Rectal smooth muscle tissue (tissue), 1 donor: ENCODE data around the gene TRAPPC2L.

Experiments
- H3K27ac ChIP-seq: one replicate; pipeline ENCODE4 v1.7.0; 2013; ENCODE audit warnings: low read depth, low read length, inconsistent platforms
- H3K27me3 ChIP-seq: one replicate; pipeline ENCODE4 v1.7.0; 2013; ENCODE audit warnings: low read length; ENCODE audit not compliant: control insufficient read depth, insufficient read depth
- H3K36me3 ChIP-seq: one replicate; pipeline ENCODE4 v1.7.0; 2013; ENCODE audit warnings: low read length; ENCODE audit not compliant: control insufficient read depth, insufficient read depth
- H3K4me1 ChIP-seq: one replicate; pipeline ENCODE4 v1.7.0; 2013; ENCODE audit warnings: low read length; ENCODE audit not compliant: control insufficient read depth, insufficient read depth
- H3K4me3 ChIP-seq: one replicate; pipeline ENCODE4 v1.7.0; 2013; ENCODE audit warnings: low read length
- H3K9ac ChIP-seq: one replicate; pipeline ENCODE4 v1.7.0; 2013; ENCODE audit warnings: low read length

TRAPPC2L gene

DNA sequence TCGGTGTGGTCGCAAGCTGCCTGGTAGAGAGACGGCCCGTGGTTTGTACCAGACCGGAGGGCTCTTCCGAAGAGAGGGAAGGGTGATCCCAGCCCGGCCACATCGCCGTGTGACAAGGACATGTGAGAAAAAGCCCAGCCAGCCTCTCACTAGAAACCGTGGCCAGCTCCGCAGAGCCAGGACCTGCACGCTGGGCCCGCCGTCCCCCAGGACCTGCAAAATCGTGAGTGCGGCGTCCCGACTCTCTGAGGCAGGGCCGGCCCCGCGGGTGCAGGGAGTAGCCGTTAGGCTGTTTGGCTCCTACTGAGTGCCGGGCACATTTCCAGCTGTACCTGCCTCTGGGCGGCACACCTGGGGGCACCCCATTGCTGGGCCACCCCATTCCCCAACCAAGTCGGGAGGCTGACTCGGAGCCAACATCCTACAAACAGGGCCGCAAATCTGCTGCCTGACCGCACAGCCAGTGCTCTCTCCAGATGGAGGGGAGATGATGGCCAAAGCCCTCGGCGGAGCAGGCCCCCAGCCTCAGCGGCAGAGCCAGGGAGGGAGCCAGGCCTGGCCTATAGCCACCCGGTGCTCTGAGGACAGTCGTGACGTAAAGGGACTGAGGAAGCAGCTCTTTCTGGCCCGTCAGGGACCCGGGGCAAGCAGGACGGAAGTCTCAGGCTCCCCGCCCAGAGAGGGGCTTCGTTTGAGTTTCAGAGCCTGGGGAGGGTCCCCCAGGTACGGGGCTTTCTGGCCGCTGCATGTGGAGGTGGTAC is 43.2 kb downstream of the TRAPPC2L start:
- Histone ChIP-seq H3K4me3 (no peak overlapping the region), H3K27me3 (no peaks in the 10 kb centered on the region), H3K9ac (no peak overlapping the region), H3K4me1 (no peaks in the 10 kb centered on the region), H3K27ac (no peak overlapping the region), H3K36me3 (no peaks in the 10 kb centered on the region)

GRCh38 chr16:88900662-88901052 is 43.7 kb downstream of the TRAPPC2L start:
- H3K36me3 ChIP-seq = no peaks in the 10 kb centered on the region
- no peak overlapping the region for H3K9ac ChIP-seq
- no peak overlapping the region for H3K4me3 ChIP-seq
- H3K27me3 ChIP-seq = no peaks in the 10 kb centered on the region
- H3K4me1 ChIP-seq = no peaks in the 10 kb centered on the region
- no peak overlapping the region for H3K27ac ChIP-seq

GRCh38 chr16:88901718-88902337 is 44.9 kb downstream of the TRAPPC2L start:
- Histone ChIP-seq H3K4me3 (no peak overlapping the region), H3K27me3 (no peaks in the 10 kb centered on the region), H3K27ac (no peak overlapping the region), H3K4me1 (no peaks in the 10 kb centered on the region), H3K36me3 (no peaks in the 10 kb centered on the region), H3K9ac (no peak overlapping the region)

- Histone ChIP-seq H3K4me1 (no peaks in the 10 kb centered on the region), H3K9ac (no peak overlapping the region), H3K27ac (no peak overlapping the region), H3K36me3 (no peaks in the 10 kb centered on the region), H3K4me3 (no peak overlapping the region), H3K27me3 (no peaks in the 10 kb centered on the region)
Measured at GRCh38 chr16:88902744-88903143, 45.8 kb downstream of the TRAPPC2L start.

DNA sequence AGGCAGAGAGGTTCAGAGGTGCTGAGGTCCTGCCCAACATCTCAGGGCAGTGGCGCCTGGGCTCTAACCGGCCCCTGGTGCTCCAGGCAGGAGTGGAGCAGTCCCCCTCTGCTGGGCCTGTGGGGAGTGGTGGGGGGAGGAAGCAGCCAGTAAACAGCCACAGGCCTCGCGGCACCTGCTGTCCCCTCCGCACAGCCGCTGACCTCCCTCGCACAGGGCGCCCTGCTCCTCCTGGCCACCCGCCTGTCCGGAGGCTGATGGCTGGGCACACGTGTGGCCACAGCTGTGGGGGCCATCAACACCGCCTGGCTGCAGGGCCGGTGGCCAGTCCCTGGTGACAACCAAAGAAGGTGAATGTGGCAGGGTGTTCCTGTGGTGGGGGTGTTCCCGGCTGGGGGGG is 46.3 kb downstream of the TRAPPC2L start:
- no peaks in the 10 kb centered on the region for H3K4me1 ChIP-seq
- no peak overlapping the region for H3K9ac ChIP-seq
- no peaks in the 10 kb centered on the region for H3K36me3 ChIP-seq
- H3K27ac ChIP-seq = no peak overlapping the region
- H3K4me3 ChIP-seq = no peak overlapping the region
- no peaks in the 10 kb centered on the region for H3K27me3 ChIP-seq

DNA sequence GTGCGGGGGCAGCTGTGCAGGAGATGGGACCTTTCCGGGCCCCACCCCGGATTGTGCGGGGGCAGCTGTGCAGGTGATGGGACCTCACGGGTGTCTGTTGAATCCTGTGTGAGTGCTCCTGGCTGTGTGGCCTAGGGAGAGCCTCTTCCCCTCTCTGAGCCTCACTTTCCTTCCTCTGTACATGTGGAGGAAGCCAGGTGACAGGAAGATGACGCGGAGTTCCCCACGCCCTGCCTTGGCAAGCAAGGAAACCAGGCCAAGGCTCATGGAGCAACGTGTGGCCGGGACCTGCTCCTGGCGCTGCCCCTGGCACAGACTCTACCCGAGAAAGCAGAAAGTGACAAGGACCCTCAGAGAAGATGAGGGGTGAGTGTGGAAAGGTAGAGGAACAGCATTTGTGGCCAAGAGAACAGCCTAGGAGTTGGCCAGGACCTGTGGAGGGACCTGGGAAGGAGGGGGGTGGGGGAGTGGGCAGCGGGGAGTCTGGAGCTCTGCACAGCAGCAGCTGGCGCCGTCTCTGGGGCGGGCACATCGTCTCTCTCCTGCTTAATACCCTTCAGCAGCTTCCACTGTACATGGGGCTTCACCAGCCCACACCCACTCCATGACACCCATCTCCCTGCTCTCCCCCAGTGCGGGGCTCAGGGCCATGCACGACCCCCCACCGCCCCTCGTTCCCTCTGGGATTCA is 47.9 kb downstream of the TRAPPC2L start:
- H3K4me1 ChIP-seq = no peaks in the 10 kb centered on the region
- H3K4me3 ChIP-seq = no peak overlapping the region
- no peak overlapping the region for H3K9ac ChIP-seq
- H3K27ac ChIP-seq = no peak overlapping the region
- H3K36me3 ChIP-seq = no peaks in the 10 kb centered on the region
- H3K27me3 ChIP-seq = no peaks in the 10 kb centered on the region

GRCh38 chr16:88905563-88905962 is 48.6 kb downstream of the TRAPPC2L start:
- no peaks in the 10 kb centered on the region for H3K36me3 ChIP-seq
- no peaks in the 10 kb centered on the region for H3K4me1 ChIP-seq
- no peak overlapping the region for H3K27ac ChIP-seq

GRCh38 chr16:88906020-88906419 is 49.1 kb downstream of the TRAPPC2L start:
- H3K27me3 ChIP-seq = no peaks in the 10 kb centered on the region
- H3K27ac ChIP-seq = no peak overlapping the region
- H3K4me3 ChIP-seq = no peak overlapping the region
- H3K4me1 ChIP-seq = no peaks in the 10 kb centered on the region
- H3K36me3 ChIP-seq = no peaks in the 10 kb centered on the region
- H3K9ac ChIP-seq = no peak overlapping the region

More at GRCh38 chr16:88905563-88905962, 48.6 kb downstream of the TRAPPC2L start:
- Histone ChIP-seq H3K9ac (no peak overlapping the region), H3K27me3 (no peaks in the 10 kb centered on the region), H3K4me3 (no peak overlapping the region)

GRCh38 chr16:88906535-88907105 is 49.7 kb downstream of the TRAPPC2L start:
- H3K9ac ChIP-seq = no peak overlapping the region
- no peak overlapping the region for H3K4me3 ChIP-seq
- H3K4me1 ChIP-seq = no peaks in the 10 kb centered on the region
- no peaks in the 10 kb centered on the region for H3K27me3 ChIP-seq
- H3K36me3 ChIP-seq = no peaks in the 10 kb centered on the region
- no peak overlapping the region for H3K27ac ChIP-seq

- Histone ChIP-seq H3K27ac (no peak overlapping the region), H3K4me1 (no peaks in the 10 kb centered on the region), H3K9ac (no peak overlapping the region), H3K36me3 (no peaks in the 10 kb centered on the region), H3K27me3 (no peaks in the 10 kb centered on the region), H3K4me3 (no peak overlapping the region)
Measured at GRCh38 chr16:88907768-88908167, 50.8 kb downstream of the TRAPPC2L start.

GRCh38 chr16:88908307-88908706 is 51.4 kb downstream of the TRAPPC2L start:
- H3K27ac ChIP-seq = no peak overlapping the region
- no peak overlapping the region for H3K4me3 ChIP-seq
- H3K4me1 ChIP-seq = no peaks in the 10 kb centered on the region
- H3K36me3 ChIP-seq = no peaks in the 10 kb centered on the region
- H3K27me3 ChIP-seq = no peaks in the 10 kb centered on the region
- no peak overlapping the region for H3K9ac ChIP-seq

DNA sequence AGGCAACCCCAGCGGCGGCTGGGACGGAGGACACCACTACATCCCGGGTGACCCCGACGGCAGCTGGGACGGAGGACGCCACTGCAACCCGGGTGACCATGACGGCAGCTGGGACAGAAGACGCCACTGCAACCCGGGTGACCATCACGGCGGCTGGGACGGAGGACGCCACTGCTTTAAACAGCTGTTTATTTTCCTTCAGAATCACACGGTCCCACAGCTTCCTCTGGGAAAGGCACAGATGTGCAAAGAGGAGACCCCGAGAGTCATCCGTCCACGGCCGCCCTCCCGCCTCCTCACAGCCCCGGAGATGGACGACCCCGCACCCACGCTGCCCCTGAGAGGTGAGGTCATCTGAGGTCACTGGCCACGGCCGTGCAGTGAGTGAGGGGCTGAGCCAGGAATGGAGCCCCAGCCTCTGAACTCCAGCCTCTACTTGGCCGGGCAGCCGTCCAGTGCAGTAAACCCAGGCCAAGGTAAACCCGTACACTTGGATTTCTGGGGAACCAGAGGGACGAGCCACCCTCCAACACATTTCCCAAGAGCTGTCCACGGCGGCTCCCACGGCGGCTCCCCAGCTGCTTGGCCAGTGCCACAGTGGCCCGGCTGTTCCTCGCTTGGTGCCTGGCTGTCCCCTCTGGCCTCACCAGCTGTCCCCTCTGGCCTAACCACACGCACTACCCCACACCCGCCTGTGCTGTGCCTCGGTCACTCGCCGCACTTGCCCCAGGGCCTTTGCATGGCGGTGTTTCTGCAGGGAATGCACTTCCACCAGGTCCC is 52.7 kb downstream of the TRAPPC2L start:
- no peaks in the 10 kb centered on the region for H3K36me3 ChIP-seq
- H3K9ac ChIP-seq = no peak overlapping the region
- H3K4me3 ChIP-seq = no peak overlapping the region
- no peaks in the 10 kb centered on the region for H3K4me1 ChIP-seq
- H3K27ac ChIP-seq = no peak overlapping the region
- peaks cover 4% of the 10 kb centered on the region for H3K27me3 ChIP-seq
